NCI-H82 (cell line): ENCODE results near the gene DSCAML1.
"Not testable (repeated sequence)": the region's sequence is repeated elsewhere in the genome, so short reads cannot be mapped to it uniquely, and the experiment has no call there.

ENCODE experiments used
- DNase-seq: peaks from one replicate; lab custom pipeline; 2025; lab: John Stamatoyannopoulos, UW

Gene DSCAML1

DNA sequence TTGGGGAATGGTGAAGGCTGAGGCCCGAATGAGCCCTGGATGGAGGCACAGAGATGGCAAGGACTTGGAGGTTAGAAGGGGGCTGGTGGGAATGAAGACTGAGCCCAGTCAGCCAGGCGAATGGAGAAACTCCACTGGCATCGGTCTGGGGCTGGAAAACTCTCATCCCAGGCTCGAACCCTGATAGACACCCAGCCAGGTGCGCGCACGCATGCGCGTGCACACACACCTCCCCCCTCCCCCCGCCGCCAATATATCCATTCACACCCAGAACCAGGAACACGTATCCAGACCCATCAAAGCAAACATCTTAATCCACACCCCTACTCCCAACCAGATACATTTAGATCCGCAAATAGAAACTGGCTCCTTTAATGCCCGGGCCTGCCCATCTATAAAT lies 330.1 kb downstream of the DSCAML1 start:
- no peak for DNase-seq

DNA sequence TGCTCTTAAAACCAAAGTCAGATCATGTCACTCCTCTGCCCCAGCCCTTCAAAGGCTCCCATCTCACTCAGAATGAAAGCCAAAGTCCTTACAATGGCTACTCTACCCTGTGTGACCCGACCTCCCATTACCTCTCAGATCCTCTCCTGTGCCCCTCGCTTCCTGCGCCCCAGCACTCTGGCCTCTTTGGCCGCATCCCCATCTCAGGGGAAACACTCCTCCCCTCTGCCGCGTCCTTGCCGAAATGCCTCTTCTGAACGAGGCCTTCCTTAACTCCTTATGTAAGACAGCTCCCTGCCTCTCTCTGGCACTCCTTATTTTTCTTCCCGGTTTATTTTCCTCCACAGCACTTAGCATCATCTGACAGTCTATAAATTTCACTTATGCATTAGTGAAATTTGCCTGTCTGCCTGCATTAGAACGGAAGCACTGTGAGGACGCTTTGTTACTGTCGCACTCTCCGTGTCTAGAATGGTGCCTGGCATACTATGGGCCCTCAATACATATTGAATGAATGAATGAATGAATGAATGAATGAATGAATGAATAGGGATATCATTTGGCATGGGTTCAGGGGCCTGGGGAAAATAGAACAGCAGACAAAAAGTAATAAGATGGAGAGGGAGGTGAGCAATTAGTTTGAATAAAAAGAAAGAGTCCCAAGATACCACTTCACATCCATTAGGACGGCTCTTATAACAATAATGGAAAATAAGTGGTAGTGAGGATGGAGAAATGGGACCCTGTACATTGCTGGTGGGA lies 331.6 kb downstream of the DSCAML1 start:
- no peak for DNase-seq

DNA sequence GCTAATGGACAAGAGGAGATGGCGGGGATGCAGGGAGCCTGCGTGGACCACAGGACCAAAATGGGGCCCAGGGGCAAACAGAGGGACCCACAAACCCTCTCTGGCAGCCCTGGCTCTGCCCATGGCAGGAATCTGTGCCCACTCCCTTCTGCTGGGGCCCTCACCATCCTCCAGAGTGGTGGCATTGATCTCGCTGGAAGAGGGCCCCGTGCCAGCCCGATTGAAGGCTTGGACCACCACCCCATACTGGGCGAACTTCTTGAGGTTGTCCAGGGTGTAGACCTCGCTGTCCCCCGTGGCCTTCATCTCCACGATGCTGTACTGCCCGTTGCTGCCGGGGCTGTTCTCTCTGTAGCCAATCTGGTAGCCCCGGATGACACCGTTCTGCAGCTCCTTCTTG lies 332.2 kb downstream of the DSCAML1 start:
- DNase-seq = no peak

DNA sequence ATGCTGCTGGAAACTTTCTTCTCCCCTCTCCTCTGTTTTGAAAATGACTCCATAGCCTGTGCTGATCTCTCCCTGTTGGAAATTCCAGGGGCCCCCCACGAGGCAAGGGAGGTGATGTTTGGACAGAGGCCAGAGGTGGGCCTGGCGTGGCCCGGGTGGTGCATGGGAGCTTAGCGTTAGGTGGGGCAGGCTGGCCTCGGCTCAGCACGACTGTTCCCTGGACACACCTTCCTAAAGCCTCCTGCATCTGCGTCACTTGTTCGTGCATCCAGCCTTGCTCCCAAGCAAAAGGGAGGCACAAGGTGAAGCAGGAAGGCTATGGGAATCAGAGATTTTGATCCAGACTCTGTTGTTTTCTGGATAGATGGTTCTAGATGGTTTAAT lies 334.2 kb downstream of the DSCAML1 start:
- no peak for DNase-seq

DNA sequence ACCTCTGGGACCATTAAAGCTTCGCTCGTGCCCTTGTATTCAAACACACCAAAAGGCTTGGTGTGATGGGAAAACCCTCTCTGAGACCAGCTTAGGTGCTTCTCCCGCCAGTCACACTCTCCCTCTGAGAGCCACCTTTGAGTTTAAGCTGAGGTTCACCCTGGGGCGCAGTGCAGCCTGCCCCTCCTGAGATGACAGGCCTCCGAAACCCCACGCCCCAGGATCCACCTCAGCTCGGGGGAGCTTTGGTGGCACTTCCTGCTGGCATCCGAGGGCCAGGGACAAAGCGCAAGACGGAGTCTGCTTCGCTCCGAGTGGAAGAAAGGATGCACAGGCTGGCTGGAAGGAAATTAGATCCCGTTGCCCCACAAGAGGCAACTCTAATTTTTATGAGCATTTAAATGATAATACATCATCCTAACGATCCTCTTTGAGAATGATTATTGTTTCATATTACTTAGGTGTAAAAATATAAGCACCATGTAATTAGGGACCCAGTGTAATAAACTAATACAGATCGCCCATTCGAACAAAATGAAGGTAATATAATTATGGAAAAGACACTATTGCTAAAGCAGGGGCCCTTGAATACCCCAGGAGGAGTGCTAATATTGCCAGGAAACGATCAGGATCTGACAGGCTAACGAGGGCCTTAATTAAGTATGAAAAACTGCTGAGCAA lies 334.7 kb downstream of the DSCAML1 start:
- no peak for DNase-seq

DNA sequence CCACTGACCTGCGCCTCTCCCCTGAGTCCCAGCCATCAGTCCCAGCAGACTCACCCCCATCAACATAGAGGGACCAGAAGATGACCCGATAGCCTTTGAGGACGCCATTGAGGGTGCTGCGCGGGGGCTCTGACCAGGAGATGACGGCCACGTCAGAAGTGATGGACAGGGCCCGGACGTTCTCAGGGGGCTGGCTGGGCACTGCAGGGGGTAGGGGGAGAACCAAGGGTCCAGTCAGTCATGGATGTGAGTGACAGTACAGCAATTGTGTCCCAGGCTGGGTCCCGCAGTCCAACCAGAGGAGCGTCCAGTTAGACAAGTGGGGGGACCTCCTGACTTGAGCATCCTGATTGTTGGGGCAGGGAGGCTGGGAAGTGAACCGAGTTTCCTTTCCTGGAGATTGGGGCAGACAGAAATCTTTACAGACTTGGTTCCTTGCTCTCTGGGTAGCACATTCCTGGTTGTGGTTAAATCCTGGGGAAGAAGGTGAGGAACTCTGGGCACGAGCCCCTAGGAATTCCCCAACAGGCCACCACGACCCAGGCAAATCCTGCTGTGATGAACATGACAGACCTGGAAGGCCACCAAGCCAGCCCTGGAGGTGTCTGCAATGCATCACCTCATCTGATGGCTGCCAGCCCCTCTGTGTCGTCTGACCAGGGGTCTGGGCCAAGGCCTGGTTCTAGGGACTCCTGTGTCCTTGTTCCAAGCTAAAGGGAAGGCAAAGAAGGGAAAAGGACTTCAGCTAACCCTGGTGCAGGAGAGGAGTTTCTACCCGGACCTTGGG lies 335.4 kb downstream of the DSCAML1 start:
- DNase-seq = no peak

DNA sequence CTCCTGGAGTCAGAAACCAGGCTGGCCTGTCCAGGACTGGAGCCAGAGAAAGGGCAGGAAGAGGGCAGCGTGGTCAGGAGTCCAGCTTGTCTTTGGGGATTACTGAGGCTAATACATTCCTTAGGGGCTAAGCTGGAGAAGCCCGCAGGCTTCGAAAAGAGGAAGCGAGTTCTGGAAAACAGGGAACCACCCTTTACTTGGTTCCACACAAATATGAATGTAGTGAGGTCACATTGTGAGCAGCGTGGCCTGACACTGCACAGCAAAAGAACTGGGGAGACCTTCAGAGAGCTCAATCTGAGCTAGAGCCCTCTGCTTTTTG lies 337.1 kb downstream of the DSCAML1 start:
- no peak for DNase-seq

DNA sequence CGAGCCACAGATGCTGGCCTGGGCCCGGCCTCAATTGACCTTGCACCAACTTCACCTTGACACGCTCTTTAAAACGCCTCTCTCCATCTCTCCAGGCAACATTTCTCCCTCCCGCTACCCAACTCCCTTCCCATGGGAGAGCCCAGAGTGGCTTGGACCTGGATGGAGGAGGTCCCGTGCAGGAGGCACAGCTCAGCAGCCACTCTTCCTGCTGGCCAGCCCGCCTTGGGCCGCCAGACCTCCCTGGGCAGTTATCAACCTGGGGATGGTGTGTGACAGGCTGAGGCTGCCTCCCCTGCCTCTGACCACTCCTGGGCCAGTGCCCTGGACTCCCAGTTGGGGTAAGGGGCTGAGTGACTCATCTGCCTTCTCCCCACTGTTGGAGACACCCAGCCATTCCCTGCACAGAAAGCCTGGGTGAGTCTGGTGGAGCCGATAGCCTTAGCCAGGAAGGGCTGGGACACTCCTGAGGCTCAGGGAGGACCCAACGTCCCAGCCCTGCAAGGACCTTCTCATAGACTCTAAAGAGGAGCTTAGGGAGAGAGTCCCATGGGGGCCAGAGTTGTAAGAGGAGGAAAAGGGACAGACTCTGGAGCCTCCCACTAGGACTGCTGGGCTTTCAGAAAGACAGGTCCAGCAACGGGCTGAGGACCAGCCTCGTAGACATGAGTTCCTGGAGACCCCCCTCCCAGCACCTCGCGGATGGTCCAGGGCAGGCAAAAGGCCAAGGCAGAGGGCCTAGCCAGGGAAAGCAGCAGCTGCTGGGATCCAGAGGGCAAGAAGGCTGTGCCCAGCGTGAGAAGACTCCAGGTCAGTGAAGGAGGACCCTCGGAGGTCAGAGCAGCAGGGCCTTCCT lies 337.7 kb downstream of the DSCAML1 start:
- peak; percentile 5 for DNase-seq

DNA sequence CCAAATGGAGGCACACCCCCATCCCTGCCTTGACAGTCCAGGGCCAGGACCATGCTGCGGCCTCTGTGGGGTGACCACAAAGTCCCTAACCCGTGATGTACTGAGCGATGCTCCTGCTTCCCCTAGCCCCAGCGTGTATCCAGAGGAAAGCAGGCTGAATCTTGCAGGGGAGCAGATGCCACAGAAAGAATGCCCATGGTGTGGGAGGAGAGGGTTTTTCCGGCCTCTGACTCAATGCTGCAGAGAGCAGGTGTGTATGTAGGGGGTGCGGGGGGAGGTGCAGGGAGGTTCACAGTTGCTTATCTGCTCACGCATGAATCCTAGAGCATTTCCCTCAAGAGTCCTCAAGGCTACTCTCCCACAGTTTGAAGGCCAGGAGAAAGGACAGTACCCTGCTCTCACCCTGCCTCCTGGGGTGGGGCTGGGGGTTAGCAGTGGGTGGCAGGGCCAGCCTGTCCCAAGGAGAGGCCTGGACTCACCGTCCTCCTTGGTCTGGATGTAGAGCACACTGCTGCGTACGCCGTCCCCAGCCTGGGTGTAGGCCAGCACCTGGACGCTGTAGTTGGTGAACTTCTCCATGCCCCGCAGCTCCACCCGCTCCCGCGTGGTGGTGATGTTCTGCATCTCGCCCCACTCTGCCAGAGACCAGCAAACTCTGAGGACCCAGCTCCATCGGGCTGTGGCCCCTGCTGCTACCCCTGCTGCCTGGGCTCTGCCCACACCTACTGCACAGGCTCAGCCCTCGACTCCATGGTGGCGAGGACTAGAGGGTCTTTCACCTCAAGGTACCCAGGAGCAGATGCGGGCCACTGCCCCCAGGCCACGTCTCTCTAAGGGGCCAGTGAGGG lies 338.5 kb downstream of the DSCAML1 start:
- peak; percentile 34 for DNase-seq

DNA sequence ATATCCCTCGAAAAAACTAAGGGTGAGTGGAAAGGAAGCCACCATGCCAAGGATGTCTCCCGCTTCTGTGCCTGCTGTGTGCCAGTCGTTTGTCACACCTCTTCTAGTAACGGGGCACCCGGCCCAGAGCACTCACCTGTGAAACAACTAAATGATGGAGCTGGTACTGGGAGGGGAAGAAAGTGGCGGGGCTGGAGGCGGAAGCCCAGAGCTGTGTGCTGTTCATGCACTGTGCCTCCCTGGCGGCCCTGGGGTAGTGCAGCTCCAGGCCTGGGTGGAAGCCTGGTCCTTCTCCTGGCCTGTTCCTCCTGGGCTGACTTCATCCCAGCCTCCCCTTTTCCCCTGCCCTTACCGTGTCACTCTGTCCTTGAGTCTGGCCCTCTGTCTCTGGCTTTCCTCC lies 339.2 kb downstream of the DSCAML1 start:
- no peak for DNase-seq

DNA sequence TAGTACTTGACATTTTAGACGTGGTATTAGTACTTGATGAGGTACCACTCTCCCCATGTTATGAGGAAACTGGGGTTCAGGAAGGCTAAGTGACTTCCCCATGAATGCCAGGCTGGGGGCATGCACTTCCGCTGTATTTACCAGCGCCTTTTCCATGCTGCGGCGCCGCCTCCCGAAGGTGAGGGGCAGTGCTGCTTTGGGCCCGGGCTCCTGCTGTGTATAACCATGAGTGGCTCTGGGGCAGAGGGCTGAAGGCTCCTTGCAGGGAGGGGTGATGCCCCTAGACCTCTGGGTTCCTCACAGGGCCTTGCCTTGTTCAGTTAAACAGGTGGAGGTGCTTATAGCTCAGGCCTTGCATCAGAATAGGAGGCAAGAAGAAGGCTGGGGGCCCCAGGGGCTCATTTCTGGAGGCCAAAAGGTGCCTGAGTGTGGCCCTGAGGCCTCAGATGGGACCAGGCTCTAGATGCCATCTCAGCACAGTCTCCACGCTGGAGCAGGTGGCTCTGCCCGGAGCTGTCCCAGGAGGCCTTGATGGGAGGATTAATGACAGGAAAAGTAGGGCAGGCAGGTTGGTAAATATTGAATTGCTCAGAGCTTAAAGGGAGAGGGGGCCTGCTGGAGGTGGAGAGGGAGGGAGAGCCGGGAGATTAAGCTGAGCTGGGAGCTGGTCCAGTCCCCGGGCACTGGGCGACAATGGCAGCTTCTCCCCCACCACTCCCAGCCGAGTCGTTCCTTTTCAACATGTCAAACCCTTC lies 339.8 kb downstream of the DSCAML1 start:
- peak; percentile 93 for DNase-seq

DNA sequence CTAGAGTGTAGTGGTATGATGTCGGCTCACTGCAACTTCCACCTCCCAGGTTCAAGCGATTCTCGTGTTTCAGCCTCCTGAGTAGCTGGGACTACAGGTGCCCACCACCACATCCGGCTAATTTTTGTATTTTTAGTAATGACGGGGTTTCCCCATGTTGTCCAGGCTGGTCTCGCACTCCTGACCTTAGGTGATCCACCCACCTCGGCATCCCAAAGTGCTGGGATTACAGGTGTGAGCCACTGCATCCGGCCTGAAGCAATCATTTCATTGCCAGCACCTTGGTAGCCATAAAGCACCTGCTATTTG lies 340.3 kb downstream of the DSCAML1 start:
- DNase-seq = not testable (repeated sequence)

DNA sequence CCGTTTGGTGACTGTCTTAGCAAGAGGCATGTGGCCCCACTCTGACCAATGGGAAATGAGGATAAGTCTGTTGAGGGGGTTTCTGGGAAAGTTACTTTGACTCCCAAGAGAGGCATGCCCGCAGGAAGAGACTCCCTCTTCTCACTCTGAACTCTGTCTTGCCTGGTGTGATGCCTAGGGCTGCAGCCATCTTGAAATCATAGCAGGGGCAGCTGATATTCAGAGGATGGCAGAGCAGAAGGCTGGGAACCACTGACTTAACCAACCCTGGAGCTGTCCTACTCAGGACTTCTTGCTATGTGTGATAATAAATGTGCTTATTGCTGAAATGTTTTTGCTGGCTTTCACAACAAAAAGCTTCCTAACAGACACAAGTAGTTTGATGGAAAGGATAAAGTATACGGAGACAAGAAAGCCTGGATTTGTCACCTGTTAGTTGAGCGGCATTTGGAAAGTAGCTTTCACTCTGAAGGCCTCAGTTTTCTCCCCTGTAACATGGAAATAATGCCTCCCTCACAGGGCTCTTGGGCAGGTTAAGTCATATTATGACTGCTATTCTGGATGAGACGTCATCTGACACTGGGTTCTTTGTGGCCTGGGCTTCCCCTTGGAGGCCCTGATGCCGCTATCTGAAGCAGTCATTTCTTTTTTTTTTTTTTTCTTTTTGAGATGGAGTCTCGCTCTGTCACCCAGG lies 340.8 kb downstream of the DSCAML1 start:
- no peak for DNase-seq

DNA sequence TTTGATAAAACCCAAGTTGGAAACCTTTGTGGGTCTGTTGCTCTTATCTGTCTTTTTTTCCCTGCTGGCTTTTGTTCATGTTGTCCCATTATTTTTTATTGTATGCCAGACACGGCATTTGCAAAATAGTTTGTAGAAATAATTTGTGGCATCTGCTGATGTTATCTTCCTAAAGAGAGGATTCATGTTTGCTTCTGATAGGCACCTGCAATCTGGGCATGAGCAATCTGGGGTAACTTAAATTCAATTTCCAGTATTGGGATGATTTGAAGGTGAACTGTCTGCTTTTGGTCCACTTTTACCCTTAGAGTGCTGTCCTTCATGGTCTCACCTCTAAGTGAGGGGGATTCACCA lies 342.5 kb downstream of the DSCAML1 start:
- DNase-seq = no peak

DNA sequence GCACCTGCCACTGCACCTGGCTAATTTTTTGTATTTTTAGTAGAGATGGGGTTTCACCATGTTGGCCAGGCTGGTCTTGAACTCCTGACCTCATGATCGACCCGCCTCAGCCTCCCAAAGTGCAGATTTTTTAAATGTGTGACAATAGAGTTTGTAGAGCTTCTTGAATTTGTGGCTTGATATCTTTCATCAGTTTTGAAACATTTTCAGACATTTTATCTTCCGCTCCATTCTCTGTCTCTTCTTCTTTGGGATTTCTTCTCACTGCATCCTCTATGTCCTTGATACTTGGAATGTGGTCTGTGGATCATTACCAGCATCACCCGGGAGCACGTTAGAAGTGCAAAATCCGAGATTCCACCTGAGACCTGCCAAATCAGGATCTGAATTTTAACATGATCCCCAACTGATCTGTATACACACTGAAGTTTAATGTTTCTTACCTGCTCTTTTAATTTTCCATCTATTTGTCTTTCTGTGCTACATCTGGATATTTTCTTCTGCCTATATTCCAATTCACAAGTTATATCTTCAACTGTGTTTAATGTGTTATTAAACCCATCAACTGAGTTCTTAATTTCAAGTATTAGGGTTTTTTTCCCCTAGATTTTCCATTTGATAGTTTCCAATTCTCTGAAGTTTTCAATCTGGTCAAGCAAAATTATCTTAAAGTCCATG lies 343.0 kb downstream of the DSCAML1 start:
- DNase-seq = no peak

DNA sequence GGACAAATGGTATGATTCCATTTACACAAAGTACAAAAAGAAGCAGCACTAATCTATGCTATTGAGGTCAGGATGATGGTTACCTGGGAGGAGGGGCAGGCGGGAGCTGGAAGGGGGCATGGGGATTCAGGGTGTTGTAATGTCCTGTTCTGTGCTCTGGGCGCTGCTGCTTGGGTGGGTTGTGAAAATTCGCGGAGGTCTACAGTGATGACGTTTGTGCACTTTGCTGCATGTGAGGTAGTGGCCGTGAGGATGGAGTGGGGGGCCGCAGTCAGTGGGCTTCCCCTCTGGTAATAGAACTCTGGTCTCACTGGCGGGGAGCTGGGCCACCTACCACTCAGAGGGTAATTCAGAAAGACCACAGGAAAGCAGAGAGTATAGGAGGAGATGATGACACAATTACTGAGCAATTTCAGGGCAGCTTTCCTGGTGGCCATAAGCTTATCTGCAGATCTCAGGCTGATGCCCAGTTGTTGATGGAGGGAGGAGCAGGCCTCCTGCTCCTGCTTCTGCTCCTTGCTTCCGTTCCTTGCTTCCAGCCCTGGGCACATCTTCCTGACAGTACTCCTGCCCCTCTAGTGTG lies 347.8 kb downstream of the DSCAML1 start:
- DNase-seq = no peak

DNA sequence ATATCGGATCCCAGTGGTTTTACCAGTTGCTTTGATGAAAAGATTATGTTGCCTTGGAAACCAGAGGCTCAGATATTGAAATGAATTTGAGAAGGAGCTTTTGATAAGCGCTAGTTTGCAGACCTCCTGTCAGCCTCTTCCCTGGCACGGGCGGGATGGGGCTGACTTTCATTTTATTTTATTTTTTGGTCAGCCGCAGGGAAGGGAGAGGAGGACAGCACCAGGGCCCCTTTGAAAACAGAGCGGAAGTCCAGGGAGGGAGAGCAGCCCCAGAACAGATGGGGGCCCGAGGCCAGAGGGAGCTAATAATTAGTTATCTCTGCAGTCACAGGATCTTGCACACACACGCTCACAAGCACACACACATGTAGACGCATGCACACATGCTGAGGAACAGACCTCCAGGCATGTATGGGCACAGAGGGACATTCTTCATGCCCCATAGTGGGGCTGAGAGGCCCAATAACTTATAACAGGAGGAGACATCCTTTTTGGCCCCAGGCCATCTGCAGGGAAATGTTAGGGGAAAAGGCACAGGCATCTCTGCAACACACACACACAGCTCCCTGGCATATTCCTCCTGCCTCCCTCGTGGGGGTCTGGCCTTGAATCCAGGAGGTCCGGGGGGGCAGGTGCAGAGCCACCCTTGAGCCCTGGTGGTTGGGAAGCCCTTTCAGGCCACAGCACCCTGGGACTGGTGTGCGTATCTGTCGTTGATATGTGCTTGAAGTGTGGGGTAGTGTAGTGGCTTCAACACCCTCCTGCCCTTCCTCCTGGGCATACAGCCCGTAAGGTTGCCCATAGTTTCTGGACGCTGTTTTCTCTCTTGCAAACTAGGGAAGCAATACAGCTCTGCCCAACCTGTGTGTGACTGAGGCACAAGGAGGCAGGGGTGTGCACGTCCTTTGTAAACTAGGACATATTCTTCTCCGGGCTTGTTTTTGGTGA lies 352.0 kb downstream of the DSCAML1 start:
- peak; percentile 36 for DNase-seq

DNA sequence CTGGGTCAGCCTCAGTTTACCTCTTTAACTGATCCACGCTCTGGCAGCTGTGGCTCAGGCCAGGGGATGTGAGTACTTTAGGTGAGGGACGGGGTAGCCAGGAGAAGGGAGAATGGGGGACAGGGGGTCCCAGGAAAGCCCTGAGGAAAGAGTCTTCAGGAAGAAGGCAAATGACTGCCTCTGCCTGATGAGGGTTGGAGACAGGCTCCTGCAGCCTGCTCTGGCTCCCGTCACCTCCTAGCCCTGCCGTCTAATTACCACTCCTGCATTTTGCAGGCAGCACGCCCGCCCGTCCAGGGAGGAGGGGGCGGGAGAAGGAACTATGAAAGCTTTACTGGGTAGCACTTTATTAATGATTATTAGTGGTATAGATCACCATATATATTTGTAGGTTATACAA lies 352.8 kb downstream of the DSCAML1 start:
- no peak for DNase-seq
